ENCODE measurements around the gene TPGS1. TPM values are rescaled to one million over a fixed set of nuclear protein-coding genes. Genes with fewer than 3 reads are reported as not detected.

Gene TPGS1
- total and polyA plus RNA-seq, 2 donors (not counting 1 experiment from before 2014, with no cell fraction given): 8.1 to 33.8 TPM

- 92% methylated on average over 9 of the region's 14 CpGs for WGBS (ENCODE audit: insufficient coverage)
- Histone ChIP-seq H3K9me3 (ENCODE audit: control extremely low read depth in 1 of 3, control insufficient read depth in 2 of 3, insufficient read depth in 1 of 3, low read length in 2 of 3) (no peaks in the 10 kb centered on the region), H3K9ac (ENCODE audit: low read length) (no peak overlapping the region), H3K4me3 (ENCODE audit: control extremely low read depth in 1 of 5, extremely low read depth in 1 of 5, insufficient read depth in 1 of 5, low read depth in 2 of 5, low read length in 4 of 5) (no peak overlapping the region), H3K36me3 (replicated peaks in 1 of 2; ENCODE audit: control extremely low read depth in 1 of 2, control insufficient read depth in 1 of 2, extremely low read depth in 1 of 2, insufficient read depth in 2 of 2, low read length in 1 of 2) (no peaks in the 10 kb centered on the region), H3K4me1 (ENCODE audit: control insufficient read depth in 2 of 2, insufficient read depth in 2 of 2, low read length in 2 of 2) (no peaks in the 10 kb centered on the region), H3K27ac (ENCODE audit: low read length in 2 of 2) (no peak overlapping the region), H3K4me2 (replicated peaks; ENCODE audit: low read depth, low read length, poor library complexity, severe bottlenecking) (no peak overlapping the region), H2AFZ (ENCODE audit: insufficient read depth, low read depth, low read length, poor library complexity, severe bottlenecking) (no peak overlapping the region), H4K20me1 (ENCODE audit: control insufficient read depth, insufficient read depth, low read length, poor library complexity, severe bottlenecking) (no peaks in the 10 kb centered on the region), H3K27me3 (replicated peaks in 1 of 4; ENCODE audit: control extremely low read depth in 1 of 4, control insufficient read depth in 3 of 4, insufficient read depth in 4 of 4, low read length in 3 of 4) (no peaks in the 10 kb centered on the region), H3K79me2 (ENCODE audit: control insufficient read depth, insufficient read depth, low read length) (no peaks in the 10 kb centered on the region)
- ChIA-PET POLR2A (no interaction called here), CTCF (interaction anchor here (1.4 kb wide), 1 partner anchor 179 kb away, joined by 4 read pairs; no protein-coding TSS in a partner anchor)
- no peak for TF ChIP-seq EZH2 (IDR thresholded peaks at IDR 0.05; ENCODE audit: borderline replicate concordance, insufficient read depth, low read depth, low read length, poor library complexity, severe bottlenecking)
- no peak for TF ChIP-seq CTCF (IDR thresholded peaks at IDR 0.05)
- Mint-ChIP-seq H3K4me3 (no peak overlapping the region), H3K4me1 (no peaks in the 10 kb centered on the region), H3K9me3 (ENCODE audit: insufficient read depth) (no peaks in the 10 kb centered on the region), H3K27me3 (no peaks in the 10 kb centered on the region), H3K27ac (no peak overlapping the region)
- DNase-seq (no peak), ATAC-seq (ENCODE audit: low read depth) (no peak)
- intact Hi-C loops (cut with micrococcal nuclease): no loop called here
These were observed 48.1 kb downstream of the TPGS1 start for GRCh38 chr19:555474-555808.

- Mint-ChIP-seq H3K9me3 (ENCODE audit: insufficient read depth) (no peaks in the 10 kb centered on the region), H3K4me1 (no peaks in the 10 kb centered on the region), H3K27me3 (no peaks in the 10 kb centered on the region), H3K27ac (no peak overlapping the region), H3K4me3 (no peak overlapping the region)
- ATAC-seq (ENCODE audit: low read depth): no peak
- Histone ChIP-seq H3K36me3 (replicated peaks in 1 of 2; ENCODE audit: control extremely low read depth in 1 of 2, control insufficient read depth in 1 of 2, extremely low read depth in 1 of 2, insufficient read depth in 2 of 2, low read length in 1 of 2) (no peaks in the 10 kb centered on the region), H4K20me1 (ENCODE audit: control insufficient read depth, insufficient read depth, low read length, poor library complexity, severe bottlenecking) (no peaks in the 10 kb centered on the region), H3K4me1 (ENCODE audit: control insufficient read depth in 2 of 2, insufficient read depth in 2 of 2, low read length in 2 of 2) (no peaks in the 10 kb centered on the region), H3K4me3 (ENCODE audit: control extremely low read depth in 1 of 5, extremely low read depth in 1 of 5, insufficient read depth in 1 of 5, low read depth in 2 of 5, low read length in 4 of 5) (no peak overlapping the region), H3K27ac (ENCODE audit: low read length in 2 of 2) (no peak overlapping the region), H3K27me3 (replicated peaks in 1 of 4; ENCODE audit: control extremely low read depth in 1 of 4, control insufficient read depth in 3 of 4, insufficient read depth in 4 of 4, low read length in 3 of 4) (no peaks in the 10 kb centered on the region), H2AFZ (ENCODE audit: insufficient read depth, low read depth, low read length, poor library complexity, severe bottlenecking) (no peak overlapping the region), H3K9ac (ENCODE audit: low read length) (no peak overlapping the region), H3K79me2 (ENCODE audit: control insufficient read depth, insufficient read depth, low read length) (no peaks in the 10 kb centered on the region), H3K4me2 (replicated peaks; ENCODE audit: low read depth, low read length, poor library complexity, severe bottlenecking) (no peak overlapping the region), H3K9me3 (ENCODE audit: control extremely low read depth in 1 of 3, control insufficient read depth in 2 of 3, insufficient read depth in 1 of 3, low read length in 2 of 3) (no peaks in the 10 kb centered on the region)
- CTCF ChIA-PET: no interaction called here
- 88% methylated on average over 31 of the region's 31 CpGs for WGBS (ENCODE audit: insufficient coverage)
- DNase-seq: no peak
- intact Hi-C loops (cut with micrococcal nuclease): no loop called here
- TF ChIP-seq EZH2 (IDR thresholded peaks at IDR 0.05; ENCODE audit: borderline replicate concordance, insufficient read depth, low read depth, low read length, poor library complexity, severe bottlenecking): no peak
- no peak for TF ChIP-seq CTCF (IDR thresholded peaks at IDR 0.05)
- POLR2A ChIA-PET: no interaction called here
These were observed 49.5 kb downstream of the TPGS1 start for GRCh38 chr19:556611-557382.
